Activated naive CD4-positive, alpha-beta T cell treated with anti-CD3 and anti-CD28 coated beads, Interleukin-2, amount 50 U/mL, for 72 hours (primary cell): ENCODE data around the gene CLPTM1. TPM values are rescaled to one million over a fixed set of nuclear protein-coding genes. Genes with fewer than 3 reads are reported as not detected.

ENCODE experiments used
- total RNA-seq, 2 donors: library from RNA; stranded (reverse); gene quantifications; one replicate each; pipeline ENCODE4 v1.2.3, GENCODE V29; 2022

The CLPTM1 gene
- total RNA-seq, 2 donors from 2014 or later, result 54.0 to 58.5 TPM

Other genes starting within 250 kb of the CLPTM1 start
- 100 to 1,000 TPM in 1 of 2 donors, 10 to 100 TPM in 1; 83.8 to 124 TPM for gene BCL3, start 206.7 kb upstream of the CLPTM1 start, total RNA-seq
- gene CBLC, start 177.5 kb upstream of the CLPTM1 start, total RNA-seq, result not detected
- gene BCAM, start 146.3 kb upstream of the CLPTM1 start, total RNA-seq, result under 1 TPM in 1 of 2 donors, not detected in 1; 0.31 TPM
- under 1 TPM; 0.89 to 0.98 TPM for gene NECTIN2, start 109.1 kb upstream of the CLPTM1 start, total RNA-seq
- gene TOMM40, start 64.1 kb upstream of the CLPTM1 start, total RNA-seq, result 100 to 1,000 TPM in 1 of 2 donors, 10 to 100 TPM in 1; 38.2 to 120 TPM
- gene APOE, start 49.6 kb upstream of the CLPTM1 start, total RNA-seq, result 1 to 10 TPM in 1 of 2 donors, under 1 TPM in 1; 0.80 to 2.9 TPM
- gene APOC1, start 40.8 kb upstream of the CLPTM1 start, total RNA-seq, result under 1 TPM in 1 of 2 donors, not detected in 1; 0.61 TPM
- not detected for gene APOC4, start 13.1 kb upstream of the CLPTM1 start, total RNA-seq
- gene APOC2, start 9.3 kb upstream of the CLPTM1 start, total RNA-seq, result not detected
- 10 to 100 TPM; 31.7 to 56.5 TPM for gene RELB, start 46.1 kb downstream of the CLPTM1 start, total RNA-seq
- gene CLASRP, start 83.7 kb downstream of the CLPTM1 start, total RNA-seq, result 100 to 1,000 TPM; 115 to 133 TPM
- gene ZNF296, start 121.1 kb downstream of the CLPTM1 start, total RNA-seq, result 1 to 10 TPM; 2.3 to 6.7 TPM
- gene GEMIN7, start 123.9 kb downstream of the CLPTM1 start, total RNA-seq, result 10 to 100 TPM in 1 of 2 donors, 1 to 10 TPM in 1; 8.3 to 54.3 TPM
- gene PPP1R37, start 137.8 kb downstream of the CLPTM1 start, total RNA-seq, result 10 to 100 TPM; 12.4 to 18.3 TPM
- under 1 TPM in 1 of 2 donors, not detected in 1; 0.14 TPM for gene NKPD1, start 205.6 kb downstream of the CLPTM1 start, total RNA-seq
- gene TRAPPC6A, start 222.9 kb downstream of the CLPTM1 start, total RNA-seq, result 10 to 100 TPM; 27.2 to 36.8 TPM
- gene BLOC1S3, start 223.4 kb downstream of the CLPTM1 start, total RNA-seq, result 10 to 100 TPM; 15.0 to 16.7 TPM